ENCODE measurements around the gene PPP3R1. TPM values are rescaled to one million over a fixed set of nuclear protein-coding genes. Genes with fewer than 3 reads are reported as not detected.

PPP3R1 gene
- total and polyA plus RNA-seq, 2 of the 4 experiments (the other 2 are of a cell fraction), result 9.1 to 17.3 TPM

DNA sequence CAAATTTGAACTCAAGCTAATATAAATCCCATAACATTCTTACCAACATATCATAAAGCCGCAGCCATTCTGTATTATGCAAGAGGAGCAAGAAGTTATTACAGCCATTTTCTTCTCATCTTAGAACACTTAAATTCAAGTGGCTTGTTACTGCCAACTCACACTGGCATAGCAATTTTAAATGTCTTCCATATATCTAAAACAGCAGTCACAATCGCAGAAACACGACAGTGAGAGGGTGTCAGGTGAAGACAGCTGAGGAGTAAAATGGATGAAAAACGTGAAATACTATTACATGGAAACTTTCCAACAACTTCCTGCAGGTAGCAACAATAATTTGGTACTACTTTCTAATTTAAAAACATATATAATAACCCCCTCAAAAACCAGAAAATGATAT lies 17.9 kb downstream of the PPP3R1 start:
- peaks cover 21% of the 10 kb centered on the region for H3K4me1 ChIP-seq (ENCODE audit: control insufficient read depth, insufficient read depth, low read length)

More for the DNA sequence above, 17.9 kb downstream of the PPP3R1 start:
- BruUV-seq (replicated peaks), result no TSS peak
- H3K4me3 ChIP-seq (ENCODE audit: insufficient read depth, low read depth, low read length), result no peak overlapping the region
- in situ Hi-C loops (cut with MboI; ENCODE audit: low sequenced_read_pairs), result no loop called here
- H3K27ac ChIP-seq (ENCODE audit: insufficient read depth, low read length), result no peak overlapping the region
- no peaks in the 10 kb centered on the region for H3K36me3 ChIP-seq (ENCODE audit: control insufficient read depth, insufficient read depth, low read length)
- H4K5ac ChIP-seq (ENCODE audit: low read depth, low read length), result no peak overlapping the region
- TF ChIP-seq FOS (IDR thresholded peaks at IDR 0.05; ENCODE audit: low read depth, low read length) (no peak), CEBPB (IDR thresholded peaks at IDR 0.05; ENCODE audit: low read depth, low read length) (no peak), MAFK (IDR thresholded peaks at IDR 0.05; ENCODE audit: low read depth, low read length) (no peak), BHLHE40 (IDR thresholded peaks at IDR 0.05; ENCODE audit: low read depth, low read length) (no peak), POLR2A (IDR thresholded peaks at IDR 0.05; ENCODE audit: low read depth, low read length) (no peak), MXI1 (IDR thresholded peaks at IDR 0.05; ENCODE audit: borderline replicate concordance, low read depth, low read length) (no peak), NFE2L2 (IDR thresholded peaks at IDR 0.05; ENCODE audit: low read depth, low read length) (no peak), RFX5 (IDR thresholded peaks at IDR 0.05; ENCODE audit: low read depth, low read length) (no peak), RAD21 (IDR thresholded peaks at IDR 0.05; ENCODE audit: low read length) (no peak), CHD1 (IDR thresholded peaks at IDR 0.05; ENCODE audit: low read depth, low read length) (no peak), RCOR1 (IDR thresholded peaks at IDR 0.05; ENCODE audit: insufficient replicate concordance, low read length) (no peak), MAZ (IDR thresholded peaks at IDR 0.05; ENCODE audit: borderline replicate concordance, low read depth, low read length) (no peak), SMC3 (IDR thresholded peaks at IDR 0.05; ENCODE audit: low read depth, low read length) (no peak)
- TF ChIP-seq, protein P1, sequence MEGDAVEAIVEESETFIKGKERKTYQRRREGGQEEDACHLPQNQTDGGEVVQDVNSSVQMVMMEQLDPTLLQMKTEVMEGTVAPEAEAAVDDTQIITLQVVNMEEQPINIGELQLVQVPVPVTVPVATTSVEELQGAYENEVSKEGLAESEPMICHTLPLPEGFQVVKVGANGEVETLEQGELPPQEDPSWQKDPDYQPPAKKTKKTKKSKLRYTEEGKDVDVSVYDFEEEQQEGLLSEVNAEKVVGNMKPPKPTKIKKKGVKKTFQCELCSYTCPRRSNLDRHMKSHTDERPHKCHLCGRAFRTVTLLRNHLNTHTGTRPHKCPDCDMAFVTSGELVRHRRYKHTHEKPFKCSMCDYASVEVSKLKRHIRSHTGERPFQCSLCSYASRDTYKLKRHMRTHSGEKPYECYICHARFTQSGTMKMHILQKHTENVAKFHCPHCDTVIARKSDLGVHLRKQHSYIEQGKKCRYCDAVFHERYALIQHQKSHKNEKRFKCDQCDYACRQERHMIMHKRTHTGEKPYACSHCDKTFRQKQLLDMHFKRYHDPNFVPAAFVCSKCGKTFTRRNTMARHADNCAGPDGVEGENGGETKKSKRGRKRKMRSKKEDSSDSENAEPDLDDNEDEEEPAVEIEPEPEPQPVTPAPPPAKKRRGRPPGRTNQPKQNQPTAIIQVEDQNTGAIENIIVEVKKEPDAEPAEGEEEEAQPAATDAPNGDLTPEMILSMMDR (conservative IDR thresholded peaks at IDR 0.05; ENCODE audit: low read depth, low read length), result no peak
- TF ChIP-seq, protein P2, sequence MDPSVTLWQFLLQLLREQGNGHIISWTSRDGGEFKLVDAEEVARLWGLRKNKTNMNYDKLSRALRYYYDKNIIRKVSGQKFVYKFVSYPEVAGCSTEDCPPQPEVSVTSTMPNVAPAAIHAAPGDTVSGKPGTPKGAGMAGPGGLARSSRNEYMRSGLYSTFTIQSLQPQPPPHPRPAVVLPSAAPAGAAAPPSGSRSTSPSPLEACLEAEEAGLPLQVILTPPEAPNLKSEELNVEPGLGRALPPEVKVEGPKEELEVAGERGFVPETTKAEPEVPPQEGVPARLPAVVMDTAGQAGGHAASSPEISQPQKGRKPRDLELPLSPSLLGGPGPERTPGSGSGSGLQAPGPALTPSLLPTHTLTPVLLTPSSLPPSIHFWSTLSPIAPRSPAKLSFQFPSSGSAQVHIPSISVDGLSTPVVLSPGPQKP (IDR thresholded peaks at IDR 0.05; ENCODE audit: borderline replicate concordance, low read depth, low read length), result no peak
- TF ChIP-seq, protein P3, sequence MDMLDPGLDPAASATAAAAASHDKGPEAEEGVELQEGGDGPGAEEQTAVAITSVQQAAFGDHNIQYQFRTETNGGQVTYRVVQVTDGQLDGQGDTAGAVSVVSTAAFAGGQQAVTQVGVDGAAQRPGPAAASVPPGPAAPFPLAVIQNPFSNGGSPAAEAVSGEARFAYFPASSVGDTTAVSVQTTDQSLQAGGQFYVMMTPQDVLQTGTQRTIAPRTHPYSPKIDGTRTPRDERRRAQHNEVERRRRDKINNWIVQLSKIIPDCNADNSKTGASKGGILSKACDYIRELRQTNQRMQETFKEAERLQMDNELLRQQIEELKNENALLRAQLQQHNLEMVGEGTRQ (IDR thresholded peaks at IDR 0.05; ENCODE audit: low read depth, low read length), result no peak
- no peak for DNase-seq
- no CpG with 5 or more reads among the region's 4 CpGs for WGBS, 2 experiments (ENCODE audit: extremely low coverage in 2 of 2, insufficient read length in 1 of 2)
- no peaks in the 10 kb centered on the region for H3K27me3 ChIP-seq (ENCODE audit: control insufficient read depth, insufficient read depth, low read length)
- H2BK20ac ChIP-seq (ENCODE audit: low read depth, low read length), result no peak overlapping the region
- no peak overlapping the region for H3K56ac ChIP-seq (ENCODE audit: extremely low read depth, insufficient read depth, low read length)
- H2BK15ac ChIP-seq (ENCODE audit: low read depth, low read length), result no peak overlapping the region
- no peak overlapping the region for H3K4ac ChIP-seq (ENCODE audit: low read depth, low read length)
- H2BK120ac ChIP-seq (ENCODE audit: low read depth, low read length), result no peak overlapping the region
- ChIA-PET CTCF (interaction anchor here (0.6 to 0.7 kb wide), 2 partner anchors 560 to 1069 kb away, joined by 4 to 5 read pairs; no protein-coding TSS in a partner anchor), POLR2A (ENCODE audit: unreplicated experiment) (interaction anchor here (0.6 kb wide), 1 partner anchor 18 kb away, joined by 3 read pairs; the partner anchor contains the start of gene PPP3R1)
- peaks cover 6% of the 10 kb centered on the region for H3K9me1 ChIP-seq (ENCODE audit: insufficient read depth, low read length)
- ATAC-seq (ENCODE audit: low read depth), result no peak
- no peak overlapping the region for H3K23ac ChIP-seq (ENCODE audit: low read depth, low read length)
- H3K4me2 ChIP-seq (ENCODE audit: low read depth, low read length), result no peak overlapping the region
- H4K91ac ChIP-seq (ENCODE audit: insufficient read depth, low read depth, low read length), result no peak overlapping the region
- intact Hi-C loops (cut with micrococcal nuclease), result no loop called here
- dilution Hi-C loops (cut with HindIII; ENCODE audit: low sequenced_read_pairs, unreplicated experiment), result no loop called here
- no peak overlapping the region for H2BK5ac ChIP-seq (ENCODE audit: low read depth, low read length, poor library complexity, severe bottlenecking)
- H3K14ac ChIP-seq (replicated peaks; ENCODE audit: low read depth, low read length), result no peak overlapping the region
- H2AK5ac ChIP-seq (ENCODE audit: low read depth, low read length), result no peak overlapping the region
- H3K79me1 ChIP-seq (ENCODE audit: low read depth in 1 of 2, low read length in 2 of 2), result peaks cover 4 to 26% of the 10 kb centered on the region in 2 experiments; a peak in 3 of 4 replicates
- H3K18ac ChIP-seq (ENCODE audit: low read depth, low read length), result no peak overlapping the region
- H4K8ac ChIP-seq (ENCODE audit: low read depth in 2 of 2, low read length in 2 of 2), result no peak overlapping the region
- no peak overlapping the region for H3K9ac ChIP-seq (ENCODE audit: low read depth, low read length)
- H2AK9ac ChIP-seq (replicated peaks; ENCODE audit: low read depth, low read length, poor library complexity), result no peak overlapping the region
- H4K20me1 ChIP-seq (ENCODE audit: insufficient read depth, low read length), result peaks cover 71% of the 10 kb centered on the region
- no peaks in the 10 kb centered on the region for H3K9me3 ChIP-seq (ENCODE audit: control insufficient read depth, insufficient read depth, low read length)
- H2AFZ ChIP-seq (replicated peaks; ENCODE audit: low read length, poor library complexity), result no peak overlapping the region
